HepG2 (cell line): ENCODE results near the gene FAM117B. TPM values are rescaled to one million over a fixed set of nuclear protein-coding genes. Genes with fewer than 3 reads are reported as not detected.

Experiments used
- ATAC-seq: fragments of 200-7000 bp; cut with Tn5 transposase; 3 replicates; pipeline ENCODE4 v1.9.1; 2020; ENCODE audit warnings: mild to moderate bottlenecking, moderate library complexity
- BruUV-seq: library from RNA; stranded (reverse); fragments of 400-500 nt; replicated peaks from 2 replicates; lab custom pipeline; 2021; lab: Mats Ljungman, UMichigan
- CTCF ChIA-PET: fragments of 300-600 bp; formaldehyde crosslinking; extraction: SDS; loops from one replicate; lab custom pipeline; 2021; ENCODE audit warnings: low total read pairs, inconsistent platforms, low intra/inter-chr PET ratio; lab: Yijun Ruan, JAX
- POLR2A ChIA-PET: fragments of 350-600 bp; sonication (Branson Sonifier 250); formaldehyde crosslinking; loops from one replicate; lab custom pipeline; 2020; ENCODE audit warnings: antibody characterized with exemption, inconsistent platforms; lab: Yijun Ruan, JAX
- DNase-seq: peaks from one replicate; pipeline ENCODE4 v3.0.0-alpha.2; 2015; ENCODE audit warnings: low spot score
- FAIRE-seq: peaks from 3 replicates; lab custom pipeline; 2011; peaks lifted over from hg19 to GRCh38; lab: Jason Lieb, UNC
- H2AFZ ChIP-seq: one replicate; pipeline ENCODE4 v1.6.1; 2011; ENCODE audit warnings: low read length, inconsistent platforms
- H3K27ac ChIP-seq: fragments of 300-600 bp; 3 replicates; pipeline ENCODE4 v1.8.0; 2011; ENCODE audit warnings: mixed run types, mild to moderate bottlenecking, mixed read lengths, low read length, inconsistent platforms; ENCODE audit not compliant: insufficient read depth; ENCODE audit errors: extremely low read length
- H3K27me3 ChIP-seq, 2 experiments: fragments of 200-600 bp in 1 of 2; 2 replicates in 1 of 2; 3 replicates in 1 of 2; pipeline versions ENCODE4 v1.6.0 to v1.8.0; 2011; ENCODE audit warnings: low read length in 2 of 2, mild to moderate bottlenecking in 2 of 2, moderate library complexity in 2 of 2, inconsistent platforms in 1 of 2; ENCODE audit not compliant: insufficient read depth in 2 of 2, control insufficient read depth in 1 of 2
- H3K36me3 ChIP-seq, 2 experiments: fragments of 200-600 bp in 1 of 2; replicated peaks in 1 of 2; 2 replicates in 1 of 2; 3 replicates in 1 of 2; pipeline versions ENCODE4 v1.5.1 to v1.8.0; 2011; ENCODE audit warnings: low read length in 2 of 2, inconsistent platforms in 1 of 2; ENCODE audit not compliant: insufficient read depth in 2 of 2, control insufficient read depth in 1 of 2
- H3K4me1 ChIP-seq: 2 replicates; pipeline ENCODE4 v1.5.1; 2012; ENCODE audit warnings: low read length, inconsistent platforms; ENCODE audit not compliant: insufficient read depth
- H3K4me2 ChIP-seq: 2 replicates; pipeline ENCODE4 v1.6.0; 2011; ENCODE audit warnings: low read depth, low read length, inconsistent platforms
- H3K4me3 ChIP-seq, 3 experiments: fragments of 200-600 bp in 1 of 3; sonication (generic), shearing (Covaris generic) in 1 of 3; replicated peaks in 1 of 3; 2 replicates each; pipeline ENCODE4 v1.5.1; 2011 to 2016; ENCODE audit warnings: low read length in 3 of 3, inconsistent platforms in 2 of 3, low read depth in 2 of 3, mild to moderate bottlenecking in 2 of 3, control low read depth in 1 of 3, mixed read lengths in 1 of 3; ENCODE audit not compliant: insufficient read depth in 1 of 3
- H3K79me2 ChIP-seq: one replicate; pipeline ENCODE4 v1.6.1; 2011; ENCODE audit warnings: low read length, inconsistent platforms; ENCODE audit not compliant: insufficient read depth
- H3K9ac ChIP-seq: 2 replicates; pipeline ENCODE4 v1.6.0; 2011; ENCODE audit warnings: mild to moderate bottlenecking, low read depth, low read length, inconsistent platforms; ENCODE audit not compliant: insufficient read depth
- H3K9me3 ChIP-seq: 2 replicates; pipeline ENCODE4 v1.5.1; 2012; ENCODE audit warnings: mild to moderate bottlenecking, low read length
- H4K20me1 ChIP-seq: 2 replicates; pipeline ENCODE4 v1.6.0; 2011; ENCODE audit warnings: inconsistent platforms, mild to moderate bottlenecking, low read length, moderate library complexity; ENCODE audit not compliant: insufficient read depth
- CHD4 ChIP-seq: fragments of 200-600 bp; sonication (generic); IDR thresholded peaks from 2 replicates; pipeline ENCODE4 v1.7.0; 2017; ENCODE audit warnings: mild to moderate bottlenecking, low read length, borderline replicate concordance
- FOXA1 ChIP-seq, 2 experiments: fragments of 450-650 bp in 1 of 2; sonication (generic) in 1 of 2; formaldehyde crosslinking in 1 of 2; IDR thresholded peaks; 2 replicates each; pipeline versions ENCODE4 v1.4.0 to v1.6.1; 2016 to 2020; ENCODE audit warnings: missing genetic modification reagents in 1 of 2
- KDM6A ChIP-seq: IDR thresholded peaks from 2 replicates; pipeline ENCODE4 v1.6.1; 2016; ENCODE audit warnings: low read depth
- MAFK ChIP-seq, 2 experiments: IDR thresholded peaks in 1 of 2; conservative IDR thresholded peaks in 1 of 2; 2 replicates each; pipeline ENCODE4 v1.6.1; 2011; ENCODE audit warnings: improper control_type of control experiment in 2 of 2, low read length in 2 of 2
- MIXL1 ChIP-seq: IDR thresholded peaks from 2 replicates; pipeline ENCODE4 v1.6.1; 2016
- PAX8 ChIP-seq: sonication (generic); formaldehyde crosslinking; IDR thresholded peaks from 2 replicates; pipeline ENCODE4 v1.8.0; 2022; ENCODE audit warnings: mild to moderate bottlenecking, missing genetic modification reagents, borderline replicate concordance
- PCBP1 ChIP-seq: fragments of 200-400 bp; formaldehyde crosslinking; IDR thresholded peaks from 2 replicates; pipeline ENCODE4 v1.6.1; 2017; ENCODE audit warnings: mild to moderate bottlenecking, low read depth, low read length, borderline replicate concordance
- SPEN ChIP-seq: sonication (generic); formaldehyde crosslinking; IDR thresholded peaks from 2 replicates; pipeline ENCODE4 v1.5.1; 2020; ENCODE audit warnings: low read depth, mild to moderate bottlenecking, missing genetic modification reagents
- SRSF4 ChIP-seq: fragments of 200-400 bp; formaldehyde crosslinking; IDR thresholded peaks from one replicate; pipeline ENCODE4 v1.6.1; 2018; ENCODE audit warnings: mild to moderate bottlenecking, low read depth, low read length, moderate library complexity; ENCODE audit not compliant: poor library complexity, severe bottlenecking
- SYNCRIP ChIP-seq: fragments of 200-400 bp; formaldehyde crosslinking; IDR thresholded peaks from 2 replicates; pipeline ENCODE4 v1.6.1; 2018; ENCODE audit warnings: mild to moderate bottlenecking, low read depth, low read length; ENCODE audit not compliant: insufficient read depth
- TBX3 ChIP-seq: fragments of 450-650 bp; IDR thresholded peaks from 2 replicates; pipeline ENCODE4 v1.6.1; 2017; ENCODE audit warnings: antibody characterized with exemption, mild to moderate bottlenecking, inconsistent platforms, borderline replicate concordance
- TCF7 ChIP-seq: sonication (generic); IDR thresholded peaks from 2 replicates; pipeline ENCODE4 v1.6.1; 2016; ENCODE audit warnings: antibody characterized with exemption, low read depth
- ZBTB42 ChIP-seq: sonication (generic); formaldehyde crosslinking; IDR thresholded peaks from 2 replicates; pipeline ENCODE4 v1.5.0; 2020; ENCODE audit warnings: mild to moderate bottlenecking, missing genetic modification reagents
- ZNF747 ChIP-seq: sonication (generic); formaldehyde crosslinking; IDR thresholded peaks from 2 replicates; pipeline ENCODE4 v1.8.1; 2023; ENCODE audit warnings: missing genetic modification reagents, mild to moderate bottlenecking, borderline replicate concordance
- ZSCAN20 ChIP-seq: sonication (generic); formaldehyde crosslinking; IDR thresholded peaks from 2 replicates; pipeline ENCODE4 v1.4.0; 2020; ENCODE audit warnings: missing genetic modification reagents, mild to moderate bottlenecking, borderline replicate concordance
- WGBS: methylation state at CpG from one replicate; pipeline ENCODE4 v1.1.6; 2017; ENCODE audit warnings: low lambda C conversion rate; 5-methylcytosine and 5-hydroxymethylcytosine counted together
- in situ Hi-C: cut with HindIII; loops from 2 replicates; pipeline ENCODE4 v1.10.0; 2017; ENCODE audit warnings: low pct_unique_long_range_greater_than_20kb; ENCODE audit not compliant: extremely low pct_ligation_motif_present
- intact Hi-C: fragments of 100-400 bp; cut with micrococcal nuclease; formaldehyde crosslinking; loops from one replicate; pipeline ENCODE4 v1.10.0; 2022; ENCODE audit not compliant: unreplicated experiment
- polyA plus RNA-seq, 8 experiments: library from polyadenylated mRNA; depleted of rRNA in 3 of 8; stranded (reverse) in 7 of 8; unstranded in 1 of 8; fragments of >200 nt; fragmentation: Illumina TruSeq in 4 of 8; extraction: Trizol in 4 of 8; gene quantifications; 2 replicates each; pipeline versions ENCODE4 v1.2.1 to v1.2.3, GENCODE V29; 2011 to 2016; ENCODE audit warnings: low read depth in 4 of 8, missing spikeins in 1 of 8, mixed read lengths in 1 of 8; ENCODE audit not compliant: insufficient read depth in 1 of 8
- total RNA-seq, 5 experiments: library from RNA; depleted of rRNA; stranded (reverse); fragments of >200 nt; fragmentation: Illumina TruSeq; extraction: Trizol; gene quantifications; 2 replicates each; pipeline ENCODE4 v1.2.3, GENCODE V29; 2016; ENCODE audit warnings: low read depth in 1 of 5
- TF ChIP-seq, protein P1 (sequence below): sonication (generic); formaldehyde crosslinking; conservative IDR thresholded peaks from 2 replicates; pipeline ENCODE4 v1.4.0; 2020; ENCODE audit warnings: mild to moderate bottlenecking, missing genetic modification reagents, moderate library complexity
- TF ChIP-seq, protein P2 (sequence below): sonication (generic); formaldehyde crosslinking; IDR thresholded peaks from 2 replicates; pipeline ENCODE4 v1.5.0; 2020; ENCODE audit warnings: mild to moderate bottlenecking, missing genetic modification reagents, borderline replicate concordance

The FAM117B gene
- total and polyA plus RNA-seq, 2 of the 13 experiments (the other 11 are each of a cell fraction or from before 2014, with no cell fraction given), result 5.8 to 11.0 TPM

DNA sequence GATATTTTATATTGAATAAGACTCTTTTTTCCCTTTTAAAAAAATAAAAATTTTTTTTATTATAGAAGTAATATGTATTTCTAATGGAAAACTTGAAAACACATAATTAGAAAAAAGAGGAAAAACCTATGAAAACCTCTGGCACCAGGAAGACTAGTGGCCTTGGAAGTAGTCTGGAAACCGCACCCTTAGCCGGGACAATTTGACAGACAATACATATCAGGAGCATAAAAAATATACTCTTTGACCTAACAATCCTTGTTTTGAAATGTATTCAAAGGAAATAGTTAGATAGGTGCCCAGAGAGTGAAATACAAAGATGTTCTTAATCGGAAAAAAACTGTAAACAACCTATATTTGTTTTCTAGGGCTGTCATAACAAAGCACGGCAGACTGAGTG is 34.9 kb upstream of the FAM117B start:
- Histone ChIP-seq H3K27ac (no peak overlapping the region), H3K4me1 (peaks cover 25% of the 10 kb centered on the region), H4K20me1 (no peaks in the 10 kb centered on the region), H3K9ac (no peak overlapping the region), H3K4me2 (peak overlapping the region; percentile 34; the same call in 1 of the 2 replicates), H3K36me3 (no peaks in the 10 kb centered on the region), H3K79me2 (no peaks in the 10 kb centered on the region), H2AFZ (no peak overlapping the region), H3K27me3 (no peaks in the 10 kb centered on the region), H3K4me3 (no peak overlapping the region), H3K9me3 (no peaks in the 10 kb centered on the region)
- DNase-seq (no peak), ATAC-seq (no peak), FAIRE-seq (peak; percentile 21)
- in situ Hi-C loops (loop anchor here (25.0 kb wide), 2 partner anchors 537 to 1212 kb away; no protein-coding TSS in a partner anchor), intact Hi-C loops (no loop called here)
- CTCF ChIA-PET, result no interaction called here
- TF ChIP-seq ZSCAN20 (CRISPR knock-in tag) (no peak), SRSF4 (no peak), SPEN (CRISPR knock-in tag) (no peak), TCF7 (no peak), CHD4 (no peak), KDM6A (CRISPR knock-in tag) (no peak), MAFK (conservative IDR thresholded peaks at IDR 0.05 in 1 of 2, IDR thresholded peaks at IDR 0.05 in 1 of 2; ENCODE audit: low read length in 2 of 2) (no peak), TBX3 (no peak), PCBP1 (no peak), SYNCRIP (no peak), ZBTB42 (CRISPR knock-in tag) (no peak), FOXA1 (IDR thresholded peaks at IDR 0.05) (no peak), FOXA1 (CRISPR knock-in tag; IDR thresholded peaks at IDR 0.05) (no peak), PAX8 (no peak), ZNF747 (CRISPR knock-in tag) (no peak), MIXL1 (CRISPR knock-in tag) (no peak)
- TF ChIP-seq, protein P1, sequence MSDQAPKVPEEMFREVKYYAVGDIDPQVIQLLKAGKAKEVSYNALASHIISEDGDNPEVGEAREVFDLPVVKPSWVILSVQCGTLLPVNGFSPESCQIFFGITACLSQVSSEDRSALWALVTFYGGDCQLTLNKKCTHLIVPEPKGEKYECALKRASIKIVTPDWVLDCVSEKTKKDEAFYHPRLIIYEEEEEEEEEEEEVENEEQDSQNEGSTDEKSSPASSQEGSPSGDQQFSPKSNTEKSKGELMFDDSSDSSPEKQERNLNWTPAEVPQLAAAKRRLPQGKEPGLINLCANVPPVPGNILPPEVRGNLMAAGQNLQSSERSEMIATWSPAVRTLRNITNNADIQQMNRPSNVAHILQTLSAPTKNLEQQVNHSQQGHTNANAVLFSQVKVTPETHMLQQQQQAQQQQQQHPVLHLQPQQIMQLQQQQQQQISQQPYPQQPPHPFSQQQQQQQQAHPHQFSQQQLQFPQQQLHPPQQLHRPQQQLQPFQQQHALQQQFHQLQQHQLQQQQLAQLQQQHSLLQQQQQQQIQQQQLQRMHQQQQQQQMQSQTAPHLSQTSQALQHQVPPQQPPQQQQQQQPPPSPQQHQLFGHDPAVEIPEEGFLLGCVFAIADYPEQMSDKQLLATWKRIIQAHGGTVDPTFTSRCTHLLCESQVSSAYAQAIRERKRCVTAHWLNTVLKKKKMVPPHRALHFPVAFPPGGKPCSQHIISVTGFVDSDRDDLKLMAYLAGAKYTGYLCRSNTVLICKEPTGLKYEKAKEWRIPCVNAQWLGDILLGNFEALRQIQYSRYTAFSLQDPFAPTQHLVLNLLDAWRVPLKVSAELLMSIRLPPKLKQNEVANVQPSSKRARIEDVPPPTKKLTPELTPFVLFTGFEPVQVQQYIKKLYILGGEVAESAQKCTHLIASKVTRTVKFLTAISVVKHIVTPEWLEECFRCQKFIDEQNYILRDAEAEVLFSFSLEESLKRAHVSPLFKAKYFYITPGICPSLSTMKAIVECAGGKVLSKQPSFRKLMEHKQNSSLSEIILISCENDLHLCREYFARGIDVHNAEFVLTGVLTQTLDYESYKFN (CRISPR knock-in tag), result no peak
- TF ChIP-seq, protein P2, sequence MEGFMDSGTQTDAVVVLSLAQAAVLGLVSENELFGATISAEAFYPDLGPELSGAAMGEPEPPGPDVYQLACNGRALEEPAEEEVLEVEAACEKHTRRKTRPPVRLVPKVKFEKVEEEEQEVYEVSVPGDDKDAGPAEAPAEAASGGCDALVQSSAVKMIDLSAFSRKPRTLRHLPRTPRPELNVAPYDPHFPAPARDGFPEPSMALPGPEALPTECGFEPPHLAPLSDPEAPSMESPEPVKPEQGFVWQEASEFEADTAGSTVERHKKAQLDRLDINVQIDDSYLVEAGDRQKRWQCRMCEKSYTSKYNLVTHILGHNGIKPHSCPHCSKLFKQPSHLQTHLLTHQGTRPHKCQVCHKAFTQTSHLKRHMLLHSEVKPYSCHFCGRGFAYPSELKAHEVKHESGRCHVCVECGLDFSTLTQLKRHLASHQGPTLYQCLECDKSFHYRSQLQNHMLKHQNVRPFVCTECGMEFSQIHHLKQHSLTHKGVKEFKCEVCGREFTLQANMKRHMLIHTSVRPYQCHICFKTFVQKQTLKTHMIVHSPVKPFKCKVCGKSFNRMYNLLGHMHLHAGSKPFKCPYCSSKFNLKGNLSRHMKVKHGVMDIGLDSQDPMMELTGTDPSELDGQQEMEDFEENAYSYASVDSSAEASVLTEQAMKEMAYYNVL (CRISPR knock-in tag), result no peak
- no TSS peak for BruUV-seq
- POLR2A ChIA-PET, result no interaction called here
- 20% methylated on average over 4 of the region's 4 CpGs for WGBS
